Loucy (cell line): ENCODE measurements around the gene TMEM179.

Experiments used
- CTCF ChIP-seq: fragments of 200-600 bp; sonication (generic); conservative IDR thresholded peaks from 2 replicates; pipeline ENCODE4 v1.5.1; 2014; ENCODE audit warnings: mild to moderate bottlenecking, antibody characterized with exemption, low read length
- EZH2phosphoT487 ChIP-seq: fragments of 200-600 bp; IDR thresholded peaks from 2 replicates; pipeline ENCODE4 v1.6.1; 2018; ENCODE audit warnings: antibody characterized with exemption, mild to moderate bottlenecking, moderate library complexity, borderline replicate concordance

- no peak for TF ChIP-seq CTCF
- TF ChIP-seq EZH2phosphoT487: no peak
Measured at GRCh38 chr14:104582662-104583061, 21.9 kb downstream of the TMEM179 start.
